Stimulated activated CD8-positive, alpha-beta memory T cell treated with anti-CD3 and anti-CD28 coated beads, Interleukin-7, amount 100 ng/mL, for 1 hour (primary cell): Measurements from ENCODE around the gene PARD3B.

Experiments
- DNase-seq, 2 donors: peaks; one replicate each; pipeline ENCODE4 v3.0.0-alpha.2; 2020; ENCODE audit warnings: low read depth in 2 of 2

PARD3B gene

DNA sequence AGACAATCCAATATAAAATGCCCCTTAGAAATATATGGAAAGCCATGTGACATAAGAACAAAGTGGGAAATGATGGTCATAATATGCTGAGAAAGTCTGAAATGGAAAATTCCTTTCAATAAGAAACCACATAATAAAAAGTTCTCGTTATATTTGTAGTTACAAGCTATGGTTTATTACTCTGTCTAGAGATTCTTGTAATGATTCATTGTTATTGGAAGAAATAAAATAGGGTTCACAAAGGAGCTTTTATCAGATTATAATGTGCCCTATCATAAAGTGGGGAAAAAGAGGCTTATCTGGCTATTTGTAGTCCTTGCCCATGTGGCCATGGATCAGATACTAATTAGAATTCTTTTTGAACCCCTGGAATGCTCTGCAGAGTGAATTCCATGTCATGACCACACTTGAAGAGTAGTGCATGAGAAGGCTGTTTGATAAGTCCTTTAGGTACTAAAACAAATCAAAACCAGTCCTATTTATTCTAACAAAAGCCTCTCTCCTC is 716.3 kb downstream of the PARD3B start:
- DNase-seq = no peak

- DNase-seq = no peak
Measured at GRCh38 chr2:205267323-205267722, 722.0 kb downstream of the PARD3B start.

DNA sequence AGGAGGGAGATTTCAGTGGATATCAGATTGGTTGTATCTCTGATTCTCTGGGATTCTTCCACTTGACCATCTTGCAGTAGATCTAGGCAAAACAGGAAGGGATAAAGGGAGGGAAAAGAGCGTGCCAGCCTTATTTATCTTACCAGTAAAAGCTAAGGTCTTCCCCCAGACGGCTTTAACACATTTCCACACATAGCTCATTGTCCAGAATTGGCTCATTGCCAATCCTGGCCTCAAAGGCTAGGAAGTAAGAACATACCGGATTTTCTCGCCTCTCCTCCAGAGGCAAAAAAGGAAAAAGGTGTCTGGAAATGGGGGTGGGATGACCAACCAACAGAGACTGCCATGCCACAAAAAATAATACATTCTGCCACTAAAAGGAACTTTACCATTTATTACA is 725.4 kb downstream of the PARD3B start:
- no peak for DNase-seq

GRCh38 chr2:205273148-205273547 is 727.9 kb downstream of the PARD3B start:
- DNase-seq = no peak

DNA sequence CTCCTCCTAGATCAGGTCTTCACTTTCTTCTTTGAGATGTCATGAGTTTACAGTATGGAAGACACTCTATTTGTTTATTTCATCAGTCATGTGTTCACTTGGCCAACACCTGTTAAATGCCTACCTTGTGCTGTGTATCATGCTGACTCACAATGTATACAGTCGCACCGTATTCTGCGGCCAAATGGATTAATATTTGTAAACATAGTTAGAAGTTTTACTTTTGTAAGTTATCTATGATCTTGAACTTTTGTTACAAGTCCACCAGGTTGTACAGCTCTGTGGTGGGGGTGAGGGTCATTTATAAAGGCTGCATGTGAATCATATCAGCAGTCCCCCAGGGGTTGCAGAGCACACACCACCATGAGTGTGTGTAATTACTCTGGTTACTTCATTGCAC is 728.4 kb downstream of the PARD3B start:
- no peak for DNase-seq

DNA sequence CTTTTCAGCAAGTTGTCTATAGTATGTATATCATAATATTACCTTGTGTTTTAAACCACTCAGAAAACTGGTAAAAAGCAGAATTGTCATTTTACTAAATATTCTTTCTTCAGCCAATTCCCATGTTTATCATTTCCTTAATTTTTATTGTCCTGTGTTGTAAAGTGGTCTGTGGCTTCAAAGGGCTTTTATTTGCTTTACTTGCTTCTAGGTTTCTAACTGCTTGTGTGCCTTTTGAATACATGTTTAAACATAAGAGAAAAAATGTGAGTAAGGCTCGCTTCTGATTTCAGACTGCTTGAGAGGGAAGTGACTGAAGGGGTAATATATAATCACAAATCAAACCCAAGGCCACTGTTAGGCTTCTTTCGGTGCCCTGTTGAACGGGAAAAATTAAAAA is 729.5 kb downstream of the PARD3B start:
- no peak for DNase-seq

- DNase-seq = no peak
Measured at GRCh38 chr2:205276116-205276777, 731.0 kb downstream of the PARD3B start.

- no peak for DNase-seq
Measured at GRCh38 chr2:205280596-205281236, 735.4 kb downstream of the PARD3B start.

GRCh38 chr2:205283736-205284270 is 738.5 kb downstream of the PARD3B start:
- DNase-seq = no peak

GRCh38 chr2:205284334-205284733 is 739.1 kb downstream of the PARD3B start:
- DNase-seq = no peak

DNA sequence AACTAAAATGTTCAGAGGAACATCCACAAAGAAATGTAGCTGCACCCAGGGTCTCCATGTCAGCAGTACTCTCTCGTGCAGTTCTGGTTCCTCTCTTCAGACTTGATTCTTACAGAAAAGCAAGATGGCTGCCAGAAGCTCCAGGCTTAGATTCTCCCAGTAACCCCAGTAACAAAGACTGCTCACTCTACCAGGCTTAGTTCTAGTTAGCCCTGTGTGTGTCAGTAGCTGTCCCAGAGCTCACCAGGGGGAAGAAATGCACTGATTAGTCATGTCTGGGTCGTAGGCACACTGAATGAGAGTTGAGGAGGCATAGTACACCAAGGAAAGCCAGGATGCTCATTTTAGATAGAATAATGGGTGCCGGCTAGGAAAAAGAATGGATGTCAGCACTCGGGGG is 742.0 kb downstream of the PARD3B start:
- DNase-seq = no peak

DNA sequence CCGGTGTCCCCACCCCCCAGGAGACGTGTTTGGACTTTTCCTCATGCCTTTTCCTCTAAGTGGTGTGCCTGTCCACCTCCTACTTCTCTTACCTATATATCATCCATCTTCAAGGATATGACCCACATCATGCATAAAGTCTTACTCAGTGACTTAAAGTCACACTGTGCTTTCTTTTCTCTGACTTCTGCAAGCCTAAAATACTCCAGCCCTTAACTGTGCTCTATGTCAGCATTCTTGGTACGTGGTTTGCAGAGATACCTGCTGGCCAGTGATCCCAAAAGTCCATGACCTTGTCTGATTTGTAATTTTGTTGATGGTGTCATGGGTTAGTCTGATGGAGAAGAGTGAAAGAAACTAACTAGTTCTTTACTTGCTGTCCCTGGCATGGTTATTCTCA is 743.4 kb downstream of the PARD3B start:
- DNase-seq = no peak

DNA sequence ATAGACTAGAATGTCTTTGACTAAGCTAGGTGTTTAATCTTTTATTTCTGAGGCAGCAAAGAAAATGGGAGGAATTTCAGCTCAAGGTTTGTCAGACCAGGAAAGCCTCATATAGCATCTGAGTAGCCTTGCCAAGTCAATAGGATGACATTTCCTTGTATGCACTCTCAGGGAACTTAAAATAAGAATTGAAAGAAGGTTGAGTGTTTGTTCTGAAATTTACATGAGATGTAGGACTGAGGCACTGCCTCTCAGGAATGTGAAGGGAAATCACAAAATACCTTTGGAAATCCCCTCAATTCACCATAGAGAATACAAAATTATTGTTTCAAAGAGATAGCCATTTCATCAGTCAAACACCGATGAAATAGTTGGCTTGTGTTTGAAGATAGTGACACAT is 745.0 kb downstream of the PARD3B start:
- no peak for DNase-seq

GRCh38 chr2:205292665-205293295 is 747.5 kb downstream of the PARD3B start:
- DNase-seq = no peak

GRCh38 chr2:205293559-205293958 is 748.3 kb downstream of the PARD3B start:
- no peak for DNase-seq

- DNase-seq = no peak
Measured at GRCh38 chr2:205296959-205297358, 751.7 kb downstream of the PARD3B start.

DNA sequence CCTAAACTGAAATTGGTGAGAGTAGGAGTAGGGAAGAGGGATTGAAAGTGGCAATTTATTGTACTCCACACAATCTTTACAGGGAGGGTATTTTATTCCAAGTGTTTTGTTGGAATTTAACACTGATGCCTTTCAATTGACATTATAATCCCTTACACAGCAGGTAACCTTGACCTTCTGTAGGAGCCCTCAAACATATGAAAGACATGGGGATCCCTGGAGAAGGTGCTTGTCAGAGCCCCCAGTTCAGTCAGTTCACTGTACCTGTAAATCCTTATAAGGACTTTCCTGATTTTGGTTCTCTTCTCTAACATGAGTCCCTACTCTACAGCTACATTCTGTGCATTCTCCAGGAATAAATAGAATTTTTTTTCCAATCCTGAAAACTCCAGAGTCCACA is 752.1 kb downstream of the PARD3B start:
- no peak for DNase-seq

DNA sequence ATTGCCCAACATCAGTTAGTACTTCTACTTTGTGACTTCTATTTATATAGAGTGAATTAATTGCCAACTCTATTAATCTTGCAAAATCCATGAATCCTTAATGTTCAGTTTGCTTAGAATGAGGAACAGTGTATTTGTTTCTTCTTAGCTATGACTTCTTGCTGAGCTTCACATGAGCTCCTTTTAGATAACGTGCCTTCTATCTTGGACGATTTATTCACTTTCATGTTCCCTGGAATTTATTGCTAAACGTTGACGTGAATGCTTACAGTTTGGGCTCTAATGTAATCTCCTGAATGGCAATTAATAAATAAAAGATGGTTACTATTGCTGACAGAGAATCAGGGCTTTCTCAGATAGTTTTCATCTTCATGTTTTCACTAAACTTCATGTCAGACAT is 752.6 kb downstream of the PARD3B start:
- no peak for DNase-seq

DNA sequence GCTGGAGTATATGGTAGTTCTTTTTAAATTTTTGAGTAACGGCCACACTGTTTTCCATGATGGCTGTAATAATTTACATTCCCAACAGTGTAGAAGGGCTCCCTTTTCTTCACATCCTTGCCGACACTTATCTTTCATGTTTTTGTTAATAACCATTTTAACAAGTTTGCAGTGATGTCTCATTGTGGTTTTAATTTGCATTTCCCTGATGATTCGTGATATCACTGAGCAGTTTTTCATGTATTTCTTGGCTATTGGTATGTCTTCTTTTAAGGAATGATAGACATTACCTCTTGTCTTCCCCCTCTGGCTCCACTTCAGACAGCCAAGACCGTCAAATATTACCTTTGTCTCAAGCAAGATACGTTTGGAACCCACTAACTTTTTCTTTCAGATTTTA is 765.9 kb downstream of the PARD3B start:
- no peak for DNase-seq

DNA sequence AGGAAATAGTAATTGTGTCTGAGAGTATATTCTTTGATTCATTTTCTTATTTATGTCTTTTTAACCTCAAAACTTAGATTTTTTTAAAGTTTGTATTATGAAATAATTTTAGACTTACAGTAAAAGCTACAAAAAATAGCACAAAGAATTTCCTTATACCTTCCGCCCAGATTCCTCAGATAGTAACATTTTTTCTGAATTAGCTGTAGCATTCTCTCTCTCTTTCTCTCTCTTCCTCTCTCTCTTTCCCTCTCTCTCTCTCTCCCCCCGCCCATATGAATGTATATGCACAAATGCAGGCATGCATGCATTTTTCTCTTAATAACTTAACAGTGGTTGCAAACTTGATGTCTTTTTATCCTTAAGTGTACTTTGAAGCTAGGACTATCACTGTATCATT is 776.0 kb downstream of the PARD3B start:
- DNase-seq = no peak

DNA sequence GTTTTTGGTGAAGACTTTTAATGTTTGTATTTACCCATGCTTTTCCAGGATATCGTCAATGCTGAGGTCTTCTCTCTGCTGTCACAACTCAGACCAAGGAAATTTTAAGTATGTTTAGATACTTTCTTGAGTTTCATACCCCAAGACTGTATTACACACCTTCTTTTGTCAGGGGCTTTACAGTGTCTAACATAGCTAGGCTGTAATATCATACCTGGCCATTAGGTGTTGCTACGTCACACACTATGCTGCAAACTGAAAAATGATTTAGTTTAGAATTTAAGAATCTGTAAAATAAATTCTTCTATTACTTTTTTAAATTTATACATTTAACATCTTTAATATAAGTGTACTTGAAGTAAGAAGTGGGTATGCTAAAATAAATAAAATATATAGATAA is 778.7 kb downstream of the PARD3B start:
- no peak for DNase-seq

DNA sequence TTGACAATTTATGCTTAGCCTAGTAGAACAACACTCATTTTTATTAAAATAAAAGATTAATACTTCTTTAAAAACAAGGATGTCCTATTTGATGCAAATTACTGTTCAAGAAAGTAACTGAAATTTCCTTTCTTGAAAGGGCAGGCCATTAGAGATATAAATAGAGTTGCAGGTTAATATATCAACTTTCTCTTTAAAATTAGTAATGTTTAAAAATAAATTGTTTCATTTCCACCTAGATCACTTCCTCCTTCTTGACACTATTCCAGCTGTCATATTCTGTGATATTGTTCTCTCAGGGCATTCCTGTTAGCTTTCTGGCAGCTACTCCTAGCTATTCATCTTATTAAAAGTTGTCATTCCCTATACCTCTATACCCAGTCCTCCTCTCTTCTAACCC is 779.1 kb downstream of the PARD3B start:
- no peak for DNase-seq

DNA sequence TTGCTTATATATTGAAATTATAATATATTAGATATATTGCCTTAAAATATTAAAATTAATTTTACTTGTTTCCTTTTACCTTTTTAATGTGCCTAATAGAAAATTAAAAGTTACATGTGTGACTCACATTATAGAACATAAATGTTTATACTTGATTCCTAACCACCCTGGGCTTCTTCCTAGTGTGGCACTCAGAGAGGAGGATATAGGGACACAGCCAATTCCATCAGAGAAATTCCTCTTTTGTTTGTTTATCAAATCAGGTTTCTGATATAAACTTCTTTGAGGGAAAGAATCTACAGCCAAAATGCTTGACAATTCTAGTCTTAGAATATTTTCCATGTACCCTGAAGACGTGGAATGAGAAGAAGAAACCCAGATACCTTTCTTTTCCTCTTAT is 788.1 kb downstream of the PARD3B start:
- DNase-seq = no peak
